GM19395 (cell line): ENCODE measurements around the gene MTPN.
A peak's percentile ranks its signal among the peaks of the same experiment; 100 is the strongest.

Experiments used
- ATAC-seq: cut with Tn5 transposase; IDR thresholded peaks from one replicate; pipeline ENCODE4 v1.9.1; 2021; ENCODE audit warnings: mild to moderate bottlenecking, moderate library complexity; ENCODE audit not compliant: unreplicated experiment

MTPN gene

GRCh38 chr7:135929249-135929648 lies 47.9 kb downstream of the MTPN start:
- no peak for ATAC-seq

GRCh38 chr7:135928136-135928535 lies 49.0 kb downstream of the MTPN start:
- no peak for ATAC-seq

GRCh38 chr7:135925210-135925609 lies 51.9 kb downstream of the MTPN start:
- no peak for ATAC-seq

GRCh38 chr7:135924302-135924701 lies 52.9 kb downstream of the MTPN start:
- no peak for ATAC-seq

- ATAC-seq = no peak
Measured at GRCh38 chr7:135922263-135922662, 54.9 kb downstream of the MTPN start.

- peak; percentile 73 for ATAC-seq
Measured at GRCh38 chr7:135920478-135920877, 56.7 kb downstream of the MTPN start.

GRCh38 chr7:135919071-135919841 lies 57.9 kb downstream of the MTPN start:
- no peak for ATAC-seq

GRCh38 chr7:135918134-135918533 lies 59.0 kb downstream of the MTPN start:
- no peak for ATAC-seq

- no peak for ATAC-seq
Measured at GRCh38 chr7:135917721-135918120, 59.4 kb downstream of the MTPN start.

GRCh38 chr7:135914346-135914745 lies 62.8 kb downstream of the MTPN start:
- no peak for ATAC-seq

- ATAC-seq = no peak
Measured at GRCh38 chr7:135913404-135913803, 63.8 kb downstream of the MTPN start.

GRCh38 chr7:135911099-135911498 lies 66.1 kb downstream of the MTPN start:
- no peak for ATAC-seq

GRCh38 chr7:135910393-135911036 lies 66.6 kb downstream of the MTPN start:
- no peak for ATAC-seq

GRCh38 chr7:135905858-135906257 lies 71.3 kb downstream of the MTPN start:
- ATAC-seq = no peak

GRCh38 chr7:135905355-135905754 lies 71.8 kb downstream of the MTPN start:
- ATAC-seq = no peak

GRCh38 chr7:135904282-135904681 lies 72.9 kb downstream of the MTPN start:
- ATAC-seq = no peak

GRCh38 chr7:135901585-135902540 lies 75.3 kb downstream of the MTPN start:
- no peak for ATAC-seq

GRCh38 chr7:135900065-135900546 lies 77.1 kb downstream of the MTPN start:
- no peak for ATAC-seq

- no peak for ATAC-seq
Measured at GRCh38 chr7:135899458-135900064, 77.6 kb downstream of the MTPN start.

- ATAC-seq = no peak
Measured at GRCh38 chr7:135898226-135898625, 78.9 kb downstream of the MTPN start.

- ATAC-seq = no peak
Measured at GRCh38 chr7:135894816-135895215, 82.3 kb downstream of the MTPN start.
